ENCODE results near the gene ARHGAP15. TPM values are rescaled to one million over a fixed set of nuclear protein-coding genes. Genes with fewer than 3 reads are reported as not detected.
A peak's percentile ranks its signal among the peaks of the same experiment; 100 is the strongest.

The ARHGAP15 gene
- total RNA-seq, 1 donor from 2014 or later = not detected

GRCh38 chr2:143682436-143683055 is 553.3 kb downstream of the ARHGAP15 start:
- DNase-seq (ENCODE audit: low read depth) = no peak

GRCh38 chr2:143683977-143684376 is 554.8 kb downstream of the ARHGAP15 start:
- DNase-seq (ENCODE audit: low read depth) = no peak

DNA sequence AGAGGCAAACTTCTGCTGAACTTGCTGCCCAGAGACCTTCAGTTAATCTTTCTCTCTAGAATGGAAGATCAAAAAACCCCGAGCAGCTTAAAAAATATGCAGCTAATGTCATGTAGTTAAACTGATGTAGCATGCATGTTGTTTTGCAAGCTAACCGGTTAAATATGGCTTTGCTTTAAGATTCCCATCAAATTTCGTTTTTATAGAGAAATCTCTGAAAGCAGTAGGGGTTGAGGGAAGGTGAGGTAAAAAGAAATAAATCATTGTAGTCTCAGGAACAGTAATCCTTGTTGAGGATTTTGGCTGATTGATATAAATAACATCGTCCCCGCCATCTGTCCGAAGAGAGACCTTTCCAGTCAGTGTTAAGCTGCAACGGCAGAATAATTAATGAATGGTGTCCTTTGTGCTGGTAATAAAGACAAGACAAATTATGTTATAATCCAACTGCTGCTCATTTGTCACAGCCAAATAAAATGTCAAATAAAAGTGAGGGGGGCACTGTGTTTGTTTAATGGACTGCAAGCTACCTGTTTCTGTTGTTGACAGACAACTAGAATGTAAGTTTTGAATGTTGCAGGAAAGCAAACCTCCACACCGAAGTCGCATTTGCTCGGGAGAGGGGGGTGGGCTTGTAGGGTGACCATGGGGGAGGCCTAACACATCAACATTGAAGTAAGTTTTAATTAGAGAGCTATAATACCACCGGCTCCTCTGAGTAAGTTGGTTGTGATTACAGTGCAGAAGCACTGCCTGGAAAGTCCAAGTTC is 555.5 kb downstream of the ARHGAP15 start:
- no peak for DNase-seq (ENCODE audit: low read depth)

DNA sequence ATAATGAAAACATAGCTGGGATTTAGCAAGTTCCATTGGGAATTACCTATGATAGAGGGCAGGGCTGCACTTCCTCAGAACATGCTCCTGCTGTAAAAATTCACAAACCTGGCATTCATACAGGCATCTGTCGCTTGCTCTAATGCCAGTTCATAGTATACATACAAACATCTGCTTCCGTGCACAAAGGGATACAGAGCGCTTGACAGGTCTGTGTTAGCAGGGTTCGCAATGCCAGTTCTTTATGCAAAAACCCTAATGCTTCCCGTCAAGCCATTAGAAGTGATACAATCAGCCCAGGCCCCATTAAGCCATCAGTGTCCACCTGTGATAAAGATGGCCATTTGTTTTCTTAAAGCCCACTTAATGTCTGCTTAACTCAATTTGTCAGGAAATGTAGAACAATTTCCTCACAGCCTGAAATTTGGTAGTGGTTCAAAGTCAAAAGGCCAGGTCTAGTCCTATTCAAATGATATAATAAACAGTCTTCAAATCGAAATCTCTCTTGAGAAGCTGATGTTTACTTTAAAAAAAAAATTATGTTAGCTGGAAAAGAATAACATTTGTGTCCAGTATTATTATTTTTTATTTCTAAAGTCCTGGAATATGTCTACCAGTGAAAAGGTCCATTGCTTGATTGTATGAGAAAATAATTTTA is 556.3 kb downstream of the ARHGAP15 start:
- no peak for DNase-seq (ENCODE audit: low read depth)

GRCh38 chr2:143686585-143687164 is 557.5 kb downstream of the ARHGAP15 start:
- DNase-seq (ENCODE audit: low read depth) = peak; percentile 52

DNA sequence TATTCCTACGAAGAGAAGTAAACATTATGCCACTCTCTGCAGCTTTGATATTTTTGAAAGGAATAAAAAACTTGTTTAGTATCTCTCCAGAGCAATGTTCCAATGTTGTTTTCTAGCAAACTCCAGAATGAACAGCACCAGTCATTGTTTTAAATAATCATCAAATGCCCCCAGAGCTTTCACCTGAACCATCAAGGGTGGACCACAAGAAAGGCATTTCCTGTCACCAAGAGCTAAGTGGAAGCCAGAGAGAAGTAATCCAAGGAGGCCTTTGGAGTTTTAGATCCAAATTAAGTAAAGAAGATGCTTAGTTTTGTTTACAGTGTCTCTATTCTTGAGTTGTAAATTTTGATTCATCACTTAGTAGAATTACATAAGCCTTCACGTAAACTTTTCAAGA is 559.0 kb downstream of the ARHGAP15 start:
- DNase-seq (ENCODE audit: low read depth) = no peak

DNA sequence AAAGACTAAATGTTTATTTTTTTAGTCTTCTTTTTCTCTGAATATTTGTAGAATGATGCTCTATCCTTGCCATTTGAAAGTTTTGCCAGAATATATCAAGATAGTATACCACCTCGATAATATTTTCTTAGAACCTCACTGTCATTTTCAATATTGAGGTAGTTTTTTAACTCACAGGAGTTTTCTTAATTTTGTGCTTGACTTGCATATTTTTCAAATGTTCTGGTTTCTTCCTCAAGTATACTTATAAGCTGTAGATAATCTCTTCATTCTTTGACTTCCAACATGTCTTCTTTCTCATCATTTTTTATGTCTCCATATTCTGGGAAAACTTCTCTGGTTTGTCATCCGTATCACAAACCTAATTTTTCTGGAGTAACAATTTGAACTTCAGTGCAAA is 559.6 kb downstream of the ARHGAP15 start:
- DNase-seq (ENCODE audit: low read depth) = no peak

GRCh38 chr2:143689541-143689940 is 560.3 kb downstream of the ARHGAP15 start:
- DNase-seq (ENCODE audit: low read depth) = no peak

- no peak for DNase-seq (ENCODE audit: low read depth)
These were observed 561.0 kb downstream of the ARHGAP15 start for GRCh38 chr2:143690235-143690634.

DNA sequence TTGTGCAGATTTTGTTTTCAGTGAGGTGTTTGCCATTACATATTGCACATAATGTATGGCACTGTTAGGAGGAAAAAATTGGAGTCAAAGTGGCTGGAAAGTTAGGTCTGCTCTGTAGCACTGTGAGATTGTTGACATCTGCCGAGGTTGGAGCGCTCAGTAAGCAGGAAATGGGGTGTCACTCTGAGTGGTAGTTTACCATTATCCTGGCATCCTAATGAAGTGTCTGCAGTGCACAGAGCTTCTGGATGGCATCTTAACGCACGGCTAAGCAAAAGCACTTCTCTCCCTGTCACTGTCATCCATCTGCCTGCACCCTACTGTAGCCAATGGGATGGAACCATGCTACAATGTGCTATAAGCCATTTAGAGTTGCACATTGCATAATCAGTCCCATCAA is 561.9 kb downstream of the ARHGAP15 start:
- no peak for DNase-seq (ENCODE audit: low read depth)

- DNase-seq (ENCODE audit: low read depth) = no peak
These were observed 562.9 kb downstream of the ARHGAP15 start for GRCh38 chr2:143692162-143692561.

- DNase-seq (ENCODE audit: low read depth) = no peak
These were observed 563.7 kb downstream of the ARHGAP15 start for GRCh38 chr2:143692967-143693366.

DNA sequence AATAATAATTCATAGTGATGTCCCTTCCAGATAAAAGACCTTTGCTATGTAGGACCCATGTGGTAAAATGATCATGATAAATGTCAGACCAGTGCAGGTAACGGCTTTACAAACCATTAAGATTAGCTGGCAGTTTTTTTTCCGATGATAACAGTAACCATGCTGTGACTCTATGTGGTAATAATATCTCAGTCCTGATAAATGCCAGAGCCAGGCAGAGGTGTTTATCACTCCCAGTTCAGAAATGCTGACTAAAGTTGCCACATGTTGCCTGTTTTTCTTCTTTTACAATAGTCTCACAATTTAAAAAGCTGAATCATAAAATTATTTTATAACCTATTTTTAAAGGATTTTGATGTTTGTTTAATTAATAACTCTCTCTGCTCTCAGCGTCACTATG is 565.1 kb downstream of the ARHGAP15 start:
- DNase-seq (ENCODE audit: low read depth) = no peak

DNA sequence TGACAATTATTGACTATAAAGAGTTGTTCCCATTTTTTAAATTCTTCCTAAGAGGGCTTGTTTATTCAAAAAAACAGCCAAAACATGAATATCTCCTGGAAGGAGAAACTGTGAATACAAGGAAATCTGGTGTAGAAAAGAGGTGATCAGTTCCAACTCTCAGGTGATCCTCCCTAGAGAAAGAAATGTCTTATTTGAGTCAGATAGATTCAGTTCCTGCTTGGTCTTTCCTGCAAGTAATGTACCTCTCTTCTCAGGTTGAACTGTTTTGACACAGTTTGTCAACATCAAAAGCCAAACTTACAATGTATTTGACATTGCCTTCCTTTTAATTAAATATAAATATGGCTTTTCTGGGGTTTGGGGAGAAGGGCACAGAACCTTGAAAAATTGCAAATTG is 567.4 kb downstream of the ARHGAP15 start:
- DNase-seq (ENCODE audit: low read depth) = no peak

GRCh38 chr2:143697744-143698143 is 568.5 kb downstream of the ARHGAP15 start:
- no peak for DNase-seq (ENCODE audit: low read depth)

DNA sequence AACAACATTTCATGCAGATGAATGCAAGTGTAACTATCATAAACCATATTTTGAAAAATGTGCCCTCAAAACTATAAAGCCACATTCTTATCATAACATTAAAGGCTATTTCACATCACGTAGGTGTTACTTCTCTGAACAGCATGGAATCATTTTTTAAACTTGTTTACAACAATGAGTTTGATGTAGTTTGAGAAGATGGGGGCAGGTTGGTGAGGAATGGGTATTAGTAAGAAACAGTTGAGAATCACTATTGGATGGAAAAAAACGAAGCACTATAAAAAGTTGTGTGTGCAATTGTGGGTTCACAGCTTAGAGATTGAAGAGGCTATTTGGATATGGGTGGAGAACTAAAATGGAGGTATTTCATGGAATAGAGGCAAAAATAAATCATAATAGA is 569.1 kb downstream of the ARHGAP15 start:
- no peak for DNase-seq (ENCODE audit: low read depth)

- DNase-seq (ENCODE audit: low read depth) = no peak
These were observed 569.8 kb downstream of the ARHGAP15 start for GRCh38 chr2:143698888-143699570.

DNA sequence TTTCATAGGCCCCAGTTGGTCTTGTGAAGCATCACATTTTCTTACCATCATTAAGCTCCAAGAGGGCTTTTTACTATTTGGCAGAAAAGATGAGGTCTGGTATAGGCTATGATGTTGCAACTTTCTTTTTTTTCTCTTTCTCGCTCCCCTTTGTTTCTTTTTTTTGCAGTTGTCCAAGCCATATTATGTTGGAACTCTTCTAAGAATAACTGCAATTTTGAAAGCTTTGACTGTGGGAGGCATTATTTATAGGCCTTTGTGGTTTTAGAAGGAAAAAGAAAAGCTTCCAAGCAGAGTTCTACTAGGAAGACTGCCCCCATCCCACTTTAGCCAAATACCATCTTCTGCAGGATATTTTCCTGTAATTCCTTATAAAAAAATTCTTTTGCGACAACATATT is 571.6 kb downstream of the ARHGAP15 start:
- peak; percentile 65 for DNase-seq (ENCODE audit: low read depth)

- no peak for DNase-seq (ENCODE audit: low read depth)
These were observed 572.6 kb downstream of the ARHGAP15 start for GRCh38 chr2:143701785-143702184.

DNA sequence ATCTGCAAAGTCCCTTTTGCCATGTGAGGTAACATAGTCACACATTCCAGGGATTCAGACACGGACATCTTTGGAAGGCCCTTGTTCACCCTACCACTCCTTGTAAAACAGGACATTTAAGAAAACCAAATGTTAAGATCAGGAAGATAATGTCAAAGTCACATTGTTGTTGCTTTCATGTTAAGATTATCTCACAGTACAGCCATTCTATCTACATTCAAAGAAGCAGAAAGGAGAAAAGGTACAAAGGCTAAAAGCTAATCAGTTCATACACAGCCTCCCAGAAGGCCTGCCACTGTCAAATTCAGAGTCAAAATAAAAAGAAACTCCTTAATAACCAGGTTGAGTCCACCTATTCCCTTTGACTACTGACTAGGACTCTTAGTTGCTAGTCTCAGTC is 573.7 kb downstream of the ARHGAP15 start:
- DNase-seq (ENCODE audit: low read depth) = no peak

- no peak for DNase-seq (ENCODE audit: low read depth)
These were observed 575.4 kb downstream of the ARHGAP15 start for GRCh38 chr2:143704451-143705106.
